Activated CD4-positive, alpha-beta memory T cell treated with anti-CD3 and anti-CD28 coated beads for 36 hours (primary cell): ENCODE data around the gene SCAMP3. TPM values are rescaled to one million over a fixed set of nuclear protein-coding genes. Genes with fewer than 3 reads are reported as not detected.
"Not testable (repeated sequence)": the region's sequence is repeated elsewhere in the genome, so short reads cannot be mapped to it uniquely, and the experiment has no call there.

Source experiments
- CTCF ChIA-PET: fragments of 350-600 bp; sonication (Branson Sonifier 250); formaldehyde crosslinking; loops from one replicate; lab custom pipeline; 2021; ENCODE audit warnings: antibody characterized with exemption, inconsistent platforms; lab: Charles Lee
- POLR2A ChIA-PET: fragments of 350-600 bp; sonication (Branson Sonifier 250); formaldehyde crosslinking; loops from one replicate; lab custom pipeline; 2021; ENCODE audit warnings: antibody characterized with exemption; lab: Charles Lee
- DNase-seq: peaks from one replicate; pipeline ENCODE4 v3.0.0-alpha.2; 2020
- H3K27ac Mint-ChIP-seq: one replicate; pipeline ENCODE4 v1.8.0; 2021; ENCODE audit warnings: mixed read lengths
- H3K27me3 Mint-ChIP-seq: one replicate; pipeline ENCODE4 v1.8.0; 2021; ENCODE audit warnings: mixed read lengths
- H3K36me3 Mint-ChIP-seq: one replicate; pipeline ENCODE4 v1.8.0; 2021; ENCODE audit warnings: mixed read lengths
- H3K4me1 Mint-ChIP-seq: one replicate; pipeline ENCODE4 v1.8.0; 2021; ENCODE audit warnings: low read depth, mixed read lengths
- H3K4me3 Mint-ChIP-seq: one replicate; pipeline ENCODE4 v1.8.0; 2021; ENCODE audit warnings: mild to moderate bottlenecking, mixed read lengths
- H3K9me3 Mint-ChIP-seq: one replicate; pipeline ENCODE4 v1.8.0; 2021; ENCODE audit warnings: mixed read lengths
- intact Hi-C: fragments of 100-400 bp; cut with micrococcal nuclease; formaldehyde crosslinking; loops from one replicate; pipeline ENCODE4 v1.15.1; 2023
- total RNA-seq, 2 experiments: library from RNA; stranded (reverse); gene quantifications; one replicate each; pipeline ENCODE4 v1.2.3, GENCODE V29; 2021

The SCAMP3 gene
- total RNA-seq, 2 experiments from 2014 or later: 89.6 to 91.7 TPM

GRCh38 chr1:155251566-155251965, 10.6 kb downstream of the SCAMP3 start:
- no peak overlapping the region for H3K27ac Mint-ChIP-seq
- H3K4me1 Mint-ChIP-seq: peaks cover 32% of the 10 kb centered on the region
- intact Hi-C loops: loop anchor here (2.0 kb wide), 2 partner anchors 21 to 341 kb away; partner anchors contain the start of gene CLK2
- H3K9me3 Mint-ChIP-seq: no peaks in the 10 kb centered on the region
- no peaks in the 10 kb centered on the region for H3K27me3 Mint-ChIP-seq
- no peak overlapping the region for H3K4me3 Mint-ChIP-seq
- ChIA-PET CTCF (interaction anchor here (0.6 to 9.7 kb wide), 39 partner anchors 8 to 534 kb away, joined by 3 to 188 read pairs (median 6); partner anchors contain the start of genes ASH1L, CLK2, FDPS and MTX1), POLR2A (interaction anchor here (0.8 to 2.4 kb wide), 7 partner anchors 10 to 358 kb away, joined by 3 to 9 read pairs (median 4); partner anchors contain the start of genes CLK2, FDPS, MTX1 and SCAMP3)
- no peaks in the 10 kb centered on the region for H3K36me3 Mint-ChIP-seq
- DNase-seq: no peak

DNA sequence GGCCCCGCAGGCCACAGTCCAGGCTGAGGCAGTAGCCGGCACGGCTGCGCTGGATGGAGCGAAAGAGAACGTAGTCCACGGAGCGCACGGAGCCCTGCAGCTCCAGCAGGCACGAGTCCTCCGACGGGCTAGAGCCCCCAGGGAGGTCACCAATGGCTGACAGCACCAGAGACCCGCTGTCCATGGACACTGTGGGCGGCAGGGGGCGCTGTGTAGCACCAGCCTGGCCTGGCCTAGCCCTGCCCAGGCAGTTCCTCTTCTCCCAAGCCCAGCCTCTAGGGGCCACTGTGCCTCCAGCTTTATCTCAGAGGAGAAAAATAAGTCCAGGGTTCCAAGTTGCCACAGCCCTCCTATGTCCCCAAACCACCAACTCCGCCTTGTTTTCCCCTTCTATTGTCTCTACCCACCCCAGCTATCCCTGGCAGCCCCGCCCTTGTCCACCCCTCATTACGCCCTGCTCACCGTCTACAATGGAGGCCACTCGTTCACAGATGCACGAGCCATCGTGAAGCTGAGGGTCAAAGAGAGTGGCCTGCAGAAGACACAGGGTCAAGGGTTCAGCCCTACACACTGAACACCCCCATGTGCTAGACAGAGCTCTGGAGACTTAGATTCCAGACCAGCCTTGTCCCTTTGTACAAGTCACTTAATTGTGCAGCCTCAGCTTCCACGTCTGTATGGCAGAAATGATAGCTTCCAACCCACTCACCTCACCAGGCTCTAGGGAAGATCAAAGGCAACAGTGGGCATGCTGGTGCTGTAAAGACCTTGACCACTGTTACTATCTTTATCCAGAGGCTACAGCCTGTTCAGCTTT, 11.3 kb downstream of the SCAMP3 start:
- ChIA-PET POLR2A (interaction anchor here (0.8 to 2.4 kb wide), 12 partner anchors 9 to 359 kb away, joined by 3 to 9 read pairs (median 4); partner anchors contain the start of genes CLK2, FDPS, MTX1 and SCAMP3), CTCF (interaction anchor here (0.7 to 9.7 kb wide), 54 partner anchors 9 to 578 kb away, joined by 3 to 188 read pairs (median 6); partner anchors contain the start of genes ASH1L, CLK2, FDPS and KRTCAP2)
- peaks cover 33% of the 10 kb centered on the region for H3K4me1 Mint-ChIP-seq
- H3K4me3 Mint-ChIP-seq: peak overlapping the region; percentile 39
- intact Hi-C loops: loop anchor here (1.0 to 2.0 kb wide), 4 partner anchors 22 to 342 kb away; partner anchors contain the start of genes CLK2 and FDPS
- no peaks in the 10 kb centered on the region for H3K9me3 Mint-ChIP-seq
- peak overlapping the region; percentile 31 for H3K27ac Mint-ChIP-seq
- peak; percentile 97 for DNase-seq
- no peaks in the 10 kb centered on the region for H3K36me3 Mint-ChIP-seq
- H3K27me3 Mint-ChIP-seq: no peaks in the 10 kb centered on the region

- peak overlapping the region; percentile 57 for H3K4me3 Mint-ChIP-seq
- H3K27ac Mint-ChIP-seq: no peak overlapping the region
- H3K27me3 Mint-ChIP-seq: no peaks in the 10 kb centered on the region
- intact Hi-C loops: loop anchor here (1.0 to 2.0 kb wide), 4 partner anchors 23 to 343 kb away; partner anchors contain the start of genes CLK2 and FDPS
- ChIA-PET POLR2A (interaction anchor here (1.2 to 2.4 kb wide), 8 partner anchors 8 to 73 kb away, joined by 3 to 9 read pairs (median 4); partner anchors contain the start of genes CLK2, MTX1 and THBS3), CTCF (interaction anchor here (0.8 to 9.7 kb wide), 42 partner anchors 9 to 579 kb away, joined by 3 to 188 read pairs (median 6); partner anchors contain the start of genes CLK2, FDPS, KRTCAP2 and MTX1)
- no peaks in the 10 kb centered on the region for H3K9me3 Mint-ChIP-seq
- no peak for DNase-seq
- peaks cover 31% of the 10 kb centered on the region for H3K4me1 Mint-ChIP-seq
- no peaks in the 10 kb centered on the region for H3K36me3 Mint-ChIP-seq
These were observed 11.9 kb downstream of the SCAMP3 start for GRCh38 chr1:155250246-155250632.

- ChIA-PET CTCF (interaction anchor here (0.7 to 9.7 kb wide), 3 partner anchors 11 to 75 kb away, joined by 4 to 188 read pairs (median 52); partner anchors contain the start of genes MTX1, RUSC1 and THBS3), POLR2A (no interaction called here)
- intact Hi-C loops: no loop called here
- no peak overlapping the region for H3K4me3 Mint-ChIP-seq
- H3K36me3 Mint-ChIP-seq: peaks cover 2% of the 10 kb centered on the region
- H3K27me3 Mint-ChIP-seq: peaks cover 2% of the 10 kb centered on the region
- H3K27ac Mint-ChIP-seq: no peak overlapping the region
- no peak for DNase-seq
- H3K9me3 Mint-ChIP-seq: peaks cover 2% of the 10 kb centered on the region
- H3K4me1 Mint-ChIP-seq: peaks cover 29% of the 10 kb centered on the region
These were observed 14.2 kb downstream of the SCAMP3 start for GRCh38 chr1:155247667-155248553.

- H3K4me3 Mint-ChIP-seq, H3K27ac Mint-ChIP-seq, intact Hi-C loops, H3K9me3 Mint-ChIP-seq, POLR2A ChIA-PET, H3K36me3 Mint-ChIP-seq, DNase-seq, H3K27me3 Mint-ChIP-seq: not testable (repeated sequence)
- CTCF ChIA-PET: interaction anchor here (7.8 to 9.7 kb wide), 2 partner anchors 40 to 76 kb away, joined by 52 to 188 read pairs; partner anchors contain the start of genes MTX1, RUSC1 and THBS3
- H3K4me1 Mint-ChIP-seq: peaks cover 38% of the 10 kb centered on the region
These were observed 15.4 kb downstream of the SCAMP3 start for GRCh38 chr1:155246796-155247195.

DNA sequence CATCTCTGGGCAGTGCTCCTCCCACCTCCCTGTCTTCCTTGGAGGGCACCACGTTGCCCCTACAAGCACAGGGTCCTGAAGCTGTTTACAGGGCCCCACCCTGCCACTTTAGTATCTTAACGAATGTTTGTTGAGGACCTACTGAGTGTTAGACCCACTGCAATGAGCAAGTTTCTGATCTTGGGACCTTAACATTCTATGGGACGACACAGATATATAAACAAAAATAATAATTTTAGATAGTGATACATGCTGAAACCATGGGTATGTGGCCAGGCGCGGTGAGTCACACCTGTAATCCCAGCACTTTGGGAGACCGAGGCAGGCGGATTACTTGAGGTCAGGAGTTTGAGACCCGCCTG, 17.0 kb downstream of the SCAMP3 start:
- peak overlapping the region; percentile 90 for H3K27ac Mint-ChIP-seq
- H3K4me3 Mint-ChIP-seq: peak overlapping the region; percentile 76
- H3K4me1 Mint-ChIP-seq: peaks cover 44% of the 10 kb centered on the region
- ChIA-PET POLR2A (interaction anchor here (0.6 to 2.1 kb wide), 8 partner anchors 8 to 79 kb away, joined by 3 to 9 read pairs (median 4); partner anchors contain the start of genes CLK2 and ENTREP3), CTCF (interaction anchor here (0.8 to 7.8 kb wide), 8 partner anchors 15 to 347 kb away, joined by 3 to 52 read pairs (median 4); partner anchors contain the start of genes CLK2, MTX1 and THBS3)
- peaks cover 2% of the 10 kb centered on the region for H3K27me3 Mint-ChIP-seq
- intact Hi-C loops: no loop called here
- H3K36me3 Mint-ChIP-seq: peaks cover 2% of the 10 kb centered on the region
- DNase-seq: no peak
- H3K9me3 Mint-ChIP-seq: peaks cover 2% of the 10 kb centered on the region

GRCh38 chr1:155244368-155245162, 17.6 kb downstream of the SCAMP3 start:
- peaks cover 2% of the 10 kb centered on the region for H3K36me3 Mint-ChIP-seq
- peaks cover 2% of the 10 kb centered on the region for H3K9me3 Mint-ChIP-seq
- peak overlapping the region; percentile 76 for H3K4me3 Mint-ChIP-seq
- CTCF ChIA-PET: interaction anchor here (0.8 to 7.8 kb wide), 12 partner anchors 11 to 348 kb away, joined by 3 to 52 read pairs (median 4); partner anchors contain the start of genes CLK2, ENTREP3, MTX1 and SLC50A1
- H3K27ac Mint-ChIP-seq: peak overlapping the region; percentile 90
- POLR2A ChIA-PET: interaction anchor here (0.6 to 2.1 kb wide), 9 partner anchors 9 to 79 kb away, joined by 3 to 9 read pairs (median 4); partner anchors contain the start of genes CLK2 and ENTREP3
- intact Hi-C loops: loop anchor here (1.0 to 5.0 kb wide), 8 partner anchors 17 to 107 kb away; partner anchors contain the start of genes FDPS, KRTCAP2, SCAMP3 and SLC50A1
- H3K4me1 Mint-ChIP-seq: peaks cover 45% of the 10 kb centered on the region
- peak; percentile 98 for DNase-seq
- H3K27me3 Mint-ChIP-seq: peaks cover 2% of the 10 kb centered on the region

DNA sequence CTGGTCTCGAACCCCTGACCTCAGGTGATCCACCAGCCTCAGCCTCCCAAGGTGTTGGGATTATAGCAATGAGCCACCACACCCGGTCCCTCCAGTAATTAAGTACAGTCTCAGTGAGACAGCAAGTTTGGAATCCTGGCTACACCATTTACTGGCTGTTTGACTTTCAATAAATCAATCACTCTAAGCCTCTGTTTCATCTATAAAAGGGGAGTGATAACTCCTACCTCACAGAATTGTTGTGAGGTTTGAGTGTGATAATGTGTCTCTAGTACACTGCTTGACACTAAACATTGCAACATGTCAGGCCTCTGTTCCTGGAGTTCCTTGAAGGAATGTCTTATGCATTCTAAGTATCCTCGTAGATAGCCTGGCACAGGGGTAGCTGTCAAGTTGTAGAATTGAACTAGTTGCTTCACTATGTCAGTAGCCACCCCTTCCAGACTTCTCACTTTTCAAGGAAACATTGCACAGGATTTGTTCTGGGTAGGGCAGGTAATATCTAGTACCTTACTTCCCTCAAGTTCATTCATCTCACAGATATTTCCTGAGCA, 19.3 kb downstream of the SCAMP3 start:
- intact Hi-C loops: loop anchor here (5.0 kb wide), 3 partner anchors 51 to 106 kb away; partner anchors contain the start of genes KRTCAP2, SLC50A1 and TRIM46

DNA sequence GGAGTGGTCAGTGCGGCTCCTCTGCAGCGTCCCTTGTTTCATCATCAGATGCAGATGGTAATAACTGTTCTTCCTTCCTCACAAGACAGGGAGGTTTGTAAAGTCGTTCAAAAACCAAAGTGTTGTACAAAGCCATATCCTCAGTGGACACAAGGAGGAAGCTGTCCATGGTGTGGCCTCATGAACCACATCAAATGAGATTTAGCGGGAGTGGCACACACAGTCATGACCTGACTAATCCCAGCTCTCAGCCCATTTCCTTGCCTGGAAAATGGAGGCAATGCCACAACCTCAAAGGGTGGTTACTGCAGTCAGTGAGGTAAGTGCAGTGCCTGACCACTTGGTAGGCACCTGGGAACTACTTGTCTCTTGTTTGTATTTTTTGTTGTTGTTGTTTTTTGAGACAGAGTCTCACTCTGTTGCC, 20.3 kb downstream of the SCAMP3 start:
- CTCF ChIA-PET: interaction anchor here (1.0 to 4.6 kb wide), 3 partner anchors 9 to 157 kb away, joined by 3 to 32 read pairs (median 4); no protein-coding TSS in a partner anchor
- Mint-ChIP-seq H3K9me3 (peaks cover 2% of the 10 kb centered on the region), H3K27ac (peak overlapping the region; percentile 82), H3K27me3 (peaks cover 2% of the 10 kb centered on the region), H3K4me1 (peaks cover 45% of the 10 kb centered on the region), H3K4me3 (peak overlapping the region; percentile 10), H3K36me3 (peaks cover 9% of the 10 kb centered on the region)
- intact Hi-C loops: loop anchor here (2.0 to 5.0 kb wide), 4 partner anchors 15 to 105 kb away; partner anchors contain the start of genes KRTCAP2, SLC50A1 and TRIM46
- DNase-seq: peak; percentile 45
- POLR2A ChIA-PET: interaction anchor here (0.7 to 1.9 kb wide), 5 partner anchors 8 to 67 kb away, joined by 3 to 11 read pairs (median 5); no protein-coding TSS in a partner anchor

More for the DNA sequence above, 19.3 kb downstream of the SCAMP3 start:
- Mint-ChIP-seq H3K36me3 (peaks cover 7% of the 10 kb centered on the region), H3K27ac (peak overlapping the region; percentile 85), H3K27me3 (peaks cover 2% of the 10 kb centered on the region), H3K4me1 (peaks cover 45% of the 10 kb centered on the region), H3K4me3 (peak overlapping the region; percentile 76), H3K9me3 (peaks cover 2% of the 10 kb centered on the region)
- no peak for DNase-seq
- ChIA-PET CTCF (interaction anchor here (1.5 to 4.6 kb wide), 4 partner anchors 8 to 107 kb away, joined by 4 to 32 read pairs (median 8); partner anchors contain the start of gene SLC50A1), POLR2A (interaction anchor here (1.3 kb wide), 1 partner anchor 7 kb away, joined by 7 read pairs; no protein-coding TSS in a partner anchor)
